ENCODE results near the gene MEMO1. TPM values are rescaled to one million over a fixed set of nuclear protein-coding genes. Genes with fewer than 3 reads are reported as not detected.

The MEMO1 gene
- total and polyA plus RNA-seq, 2 of the 4 experiments (the other 2 are of a cell fraction) = 23.7 to 49.7 TPM

DNA sequence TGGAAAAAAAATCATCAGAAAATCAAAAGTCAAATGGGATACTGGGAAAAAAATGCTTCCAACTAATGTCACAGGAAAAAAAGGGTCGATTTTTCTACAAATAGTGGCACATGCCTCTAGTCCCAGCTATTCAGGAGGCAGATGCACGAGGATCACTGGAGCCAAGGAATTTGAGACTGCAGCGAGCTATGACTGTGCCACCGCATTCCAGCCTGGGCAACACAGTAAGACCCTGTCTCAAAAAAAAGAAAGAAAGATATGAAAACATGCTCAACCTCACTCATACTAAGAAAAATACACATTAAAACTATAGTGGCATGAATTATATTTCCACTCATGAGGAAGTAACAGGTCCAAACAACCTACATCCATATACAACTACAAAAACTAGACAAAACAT, 17.9 kb downstream of the MEMO1 start:
- no peak overlapping the region for H3K56ac ChIP-seq (ENCODE audit: extremely low read depth, insufficient read depth, low read length)
- no peak overlapping the region for H3K27ac ChIP-seq (ENCODE audit: insufficient read depth, low read length)
- no peaks in the 10 kb centered on the region for H3K27me3 ChIP-seq (ENCODE audit: control insufficient read depth, insufficient read depth, low read length)
- H3K4me2 ChIP-seq (ENCODE audit: low read depth, low read length) = no peak overlapping the region
- H3K4ac ChIP-seq (ENCODE audit: low read depth, low read length) = no peak overlapping the region
- H2AK9ac ChIP-seq (replicated peaks; ENCODE audit: low read depth, low read length, poor library complexity) = no peak overlapping the region
- ChIA-PET CTCF (no interaction called here), POLR2A (ENCODE audit: unreplicated experiment) (no interaction called here)
- no peak overlapping the region for H4K8ac ChIP-seq (ENCODE audit: low read depth in 2 of 2, low read length in 2 of 2)
- no peak for DNase-seq
- no peak overlapping the region for H2AK5ac ChIP-seq (ENCODE audit: low read depth, low read length)
- no peaks in the 10 kb centered on the region; the same call in 1 of the 2 replicates for H3K4me1 ChIP-seq (ENCODE audit: control insufficient read depth, insufficient read depth, low read length)
- H3K14ac ChIP-seq (replicated peaks; ENCODE audit: low read depth, low read length) = no peak overlapping the region
- ATAC-seq (ENCODE audit: low read depth) = no peak
- dilution Hi-C loops (cut with HindIII; ENCODE audit: low sequenced_read_pairs, unreplicated experiment) = no loop called here
- no peak overlapping the region for H2BK20ac ChIP-seq (ENCODE audit: low read depth, low read length)
- no peak overlapping the region for H4K5ac ChIP-seq (ENCODE audit: low read depth, low read length)
- H3K9ac ChIP-seq (ENCODE audit: low read depth, low read length) = no peak overlapping the region
- no TSS peak for BruUV-seq (replicated peaks)
- H3K36me3 ChIP-seq (ENCODE audit: control insufficient read depth, insufficient read depth, low read length) = no peaks in the 10 kb centered on the region
- in situ Hi-C loops (cut with MboI; ENCODE audit: low sequenced_read_pairs) = no loop called here
- H3K4me3 ChIP-seq (ENCODE audit: insufficient read depth, low read depth, low read length) = no peak overlapping the region
- no peaks in the 10 kb centered on the region for H3K9me3 ChIP-seq (ENCODE audit: control insufficient read depth, insufficient read depth, low read length)
- peaks cover 3% of the 10 kb centered on the region; the same call in 1 of the 2 replicates for H3K9me1 ChIP-seq (ENCODE audit: insufficient read depth, low read length)
- no peak overlapping the region for H4K91ac ChIP-seq (ENCODE audit: insufficient read depth, low read depth, low read length)
- H4K20me1 ChIP-seq (ENCODE audit: insufficient read depth, low read length) = peaks cover 32% of the 10 kb centered on the region
- peaks cover 8 to 35% of the 10 kb centered on the region in 2 experiments for H3K79me1 ChIP-seq (ENCODE audit: low read depth in 1 of 2, low read length in 2 of 2)
- no peak overlapping the region for H2BK15ac ChIP-seq (ENCODE audit: low read depth, low read length)
- intact Hi-C loops (cut with micrococcal nuclease) = no loop called here
- no peak overlapping the region for H2BK120ac ChIP-seq (ENCODE audit: low read depth, low read length)
- WGBS, 2 experiments (ENCODE audit: extremely low coverage in 2 of 2, insufficient read length in 1 of 2) = 80% methylated on average over 1 of the region's 4 CpGs; no CpG with 5 or more reads in 1 of the 2 experiments
- H2AFZ ChIP-seq (replicated peaks; ENCODE audit: low read length, poor library complexity) = no peak overlapping the region
- H3K18ac ChIP-seq (ENCODE audit: low read depth, low read length) = no peak overlapping the region
- no peak overlapping the region for H2BK5ac ChIP-seq (ENCODE audit: low read depth, low read length, poor library complexity, severe bottlenecking)
- TF ChIP-seq CHD1 (IDR thresholded peaks at IDR 0.05; ENCODE audit: low read depth, low read length) (no peak), MAFK (IDR thresholded peaks at IDR 0.05; ENCODE audit: low read depth, low read length) (no peak), SMC3 (IDR thresholded peaks at IDR 0.05; ENCODE audit: low read depth, low read length) (no peak), MAZ (IDR thresholded peaks at IDR 0.05; ENCODE audit: borderline replicate concordance, low read depth, low read length) (no peak)
- H3K23ac ChIP-seq (ENCODE audit: low read depth, low read length) = no peak overlapping the region

Measured in IMR-90 (cell line).